DMS 273 treated with DMSO at 0.1 percent for 48 hours (cell line): ENCODE results near the gene TOMT.

ENCODE experiments used
- DNase-seq: peaks from one replicate; lab custom pipeline; 2025; lab: John Stamatoyannopoulos, UW

TOMT gene

GRCh38 chr11:72105888-72106287, at the start of gene TOMT:
TOMT (plus strand) TSS chr11:72105924; CDS start chr11:72105952, 28 bp downstream.
- no peak for DNase-seq

DNA sequence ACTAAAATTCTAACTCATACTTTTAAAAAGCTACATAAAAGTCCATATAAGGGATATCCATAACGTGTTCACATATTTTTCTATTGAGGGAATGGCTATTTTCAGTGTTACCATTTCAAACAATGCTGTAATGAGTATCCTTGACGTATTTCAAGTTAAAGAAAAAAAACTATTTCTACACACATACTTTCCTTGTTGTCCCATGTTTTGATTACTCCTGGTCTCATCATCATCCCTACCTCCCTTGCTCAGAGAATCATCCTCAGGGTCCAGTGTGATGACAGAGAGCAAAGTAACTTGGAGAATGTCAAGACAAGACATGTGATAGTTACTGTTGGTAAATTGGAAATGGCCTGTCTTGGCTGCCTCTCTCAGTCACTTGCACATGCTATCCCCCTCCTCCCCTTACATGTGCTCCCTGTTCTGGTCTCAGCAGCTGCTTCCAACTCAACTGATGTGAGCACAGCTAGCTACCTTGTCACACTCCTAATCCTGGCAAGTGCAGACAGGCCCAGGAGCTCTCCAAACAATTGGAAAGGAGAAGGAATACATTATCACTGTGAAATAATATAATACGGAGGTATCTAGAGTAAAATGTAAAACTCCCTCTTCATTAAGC, 47.2 kb upstream of the TOMT start:
- DNase-seq, result no peak

DNA sequence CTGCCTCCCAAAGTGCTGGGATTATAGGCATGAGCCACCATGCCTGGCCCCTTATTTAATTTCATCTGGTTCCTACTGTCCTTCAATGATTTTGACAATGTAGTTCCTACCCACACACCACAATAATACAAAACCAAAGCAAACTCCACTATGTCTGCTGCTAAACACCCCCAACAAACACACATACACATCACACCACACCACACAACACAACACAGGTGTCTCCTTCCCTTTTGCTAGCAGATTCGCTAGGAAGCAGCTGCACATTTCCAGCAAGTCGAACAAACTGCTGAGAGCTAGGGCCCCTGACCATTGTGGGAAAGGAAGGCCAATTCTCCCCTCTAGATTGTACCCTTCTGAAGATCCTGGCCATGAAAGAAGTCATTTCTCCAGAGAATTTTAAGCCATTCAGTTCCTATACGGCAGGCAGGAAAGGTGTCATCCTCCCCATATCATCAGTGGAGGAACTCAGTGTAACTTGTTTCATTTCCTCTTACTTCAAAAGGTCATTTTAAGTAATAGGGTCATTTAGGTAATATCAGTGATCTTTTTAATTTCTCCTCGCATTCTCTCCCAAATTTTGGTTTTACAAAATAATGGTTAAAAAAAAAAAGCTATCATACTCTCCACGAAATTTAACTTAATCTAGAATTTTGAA, 43.9 kb upstream of the TOMT start:
- DNase-seq, result no peak

GRCh38 chr11:72066855-72067254, 38.9 kb upstream of the TOMT start:
- DNase-seq, result no peak

- no peak for DNase-seq
Measured at GRCh38 chr11:72067266-72067665, 38.5 kb upstream of the TOMT start.

- DNase-seq, result no peak
Measured at GRCh38 chr11:72067676-72068075, 38.0 kb upstream of the TOMT start.

DNA sequence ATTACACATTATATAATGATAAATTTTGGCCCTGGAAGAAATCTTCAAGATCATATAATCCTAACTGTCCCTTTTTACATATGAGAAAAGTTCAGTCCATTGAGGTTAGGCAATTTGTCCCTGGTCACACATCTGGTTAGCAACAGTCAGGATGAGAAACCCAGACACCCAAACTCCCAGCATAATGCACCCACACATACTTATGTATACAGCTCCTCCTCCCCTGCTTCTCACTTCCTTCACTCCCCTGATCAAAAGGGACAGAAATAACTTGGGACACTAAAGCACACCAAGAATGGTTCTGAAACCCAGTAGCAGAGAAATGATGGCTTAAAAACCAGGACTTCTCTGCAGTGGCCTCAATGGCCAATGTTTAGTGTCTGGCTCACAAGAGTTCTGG, 36.5 kb upstream of the TOMT start:
- no peak for DNase-seq

- no peak for DNase-seq
Measured at GRCh38 chr11:72069787-72070251, 35.9 kb upstream of the TOMT start.

DNA sequence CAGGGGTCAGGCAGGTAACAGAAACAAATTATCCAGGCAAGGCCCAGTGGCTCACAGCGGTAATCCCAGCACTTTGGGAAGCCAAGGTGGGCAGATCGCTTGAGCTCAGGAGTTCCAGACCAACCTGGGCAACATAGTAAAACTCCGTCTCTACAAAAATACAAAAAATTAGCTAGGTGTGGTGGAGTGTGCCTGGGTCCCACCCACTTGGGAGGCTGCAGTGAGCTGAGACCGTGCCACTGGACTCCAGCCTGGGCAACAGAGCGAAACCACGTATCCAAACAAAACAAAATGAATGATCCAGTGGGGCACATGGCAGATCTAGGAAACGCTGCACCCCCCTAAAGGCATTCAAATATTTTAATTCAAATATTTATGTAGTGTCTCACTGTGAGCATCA, 35.2 kb upstream of the TOMT start:
- no peak for DNase-seq

DNA sequence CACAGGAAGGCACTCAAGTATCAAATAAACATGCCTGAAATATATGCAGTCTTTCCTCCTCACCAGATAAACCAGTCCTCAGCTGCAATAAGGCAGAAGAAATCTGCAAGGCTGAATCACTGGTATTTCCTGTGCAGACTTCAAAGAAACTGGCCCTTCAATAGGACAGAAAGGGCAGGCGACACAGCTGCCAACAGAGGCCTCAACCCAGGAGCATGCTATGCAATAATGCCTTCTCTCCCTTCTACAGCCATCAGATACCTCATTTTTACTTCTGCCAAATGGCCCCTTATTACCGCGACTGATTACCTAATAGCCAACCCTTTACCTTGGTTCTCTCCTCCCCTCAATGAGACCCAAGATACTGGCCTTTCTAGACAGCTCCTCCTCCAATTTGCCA, 33.4 kb upstream of the TOMT start:
- DNase-seq, result no peak

DNA sequence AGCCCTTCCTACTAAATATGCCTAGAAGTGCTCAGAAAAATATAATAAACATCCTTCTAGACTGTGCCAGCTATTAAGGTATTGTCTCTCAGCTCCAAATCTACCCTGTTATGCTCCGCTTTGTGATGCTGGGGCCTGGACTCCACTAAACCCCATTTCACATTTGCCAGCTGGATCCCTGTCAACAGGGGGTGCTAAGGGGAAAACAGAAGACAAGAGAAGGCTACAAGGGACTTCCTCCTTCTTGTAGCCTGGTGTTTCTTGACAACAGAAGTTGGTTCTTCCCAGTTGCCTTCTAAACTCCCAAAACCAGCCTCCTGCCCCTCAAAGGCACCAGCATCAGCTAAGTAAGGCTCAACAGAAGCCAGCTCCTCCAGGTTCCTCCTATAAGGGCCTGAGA, 30.6 kb upstream of the TOMT start:
- DNase-seq, result no peak

GRCh38 chr11:72075756-72076155, 30.0 kb upstream of the TOMT start:
- DNase-seq, result no peak

- no peak for DNase-seq
Measured at GRCh38 chr11:72078477-72078876, 27.2 kb upstream of the TOMT start.

DNA sequence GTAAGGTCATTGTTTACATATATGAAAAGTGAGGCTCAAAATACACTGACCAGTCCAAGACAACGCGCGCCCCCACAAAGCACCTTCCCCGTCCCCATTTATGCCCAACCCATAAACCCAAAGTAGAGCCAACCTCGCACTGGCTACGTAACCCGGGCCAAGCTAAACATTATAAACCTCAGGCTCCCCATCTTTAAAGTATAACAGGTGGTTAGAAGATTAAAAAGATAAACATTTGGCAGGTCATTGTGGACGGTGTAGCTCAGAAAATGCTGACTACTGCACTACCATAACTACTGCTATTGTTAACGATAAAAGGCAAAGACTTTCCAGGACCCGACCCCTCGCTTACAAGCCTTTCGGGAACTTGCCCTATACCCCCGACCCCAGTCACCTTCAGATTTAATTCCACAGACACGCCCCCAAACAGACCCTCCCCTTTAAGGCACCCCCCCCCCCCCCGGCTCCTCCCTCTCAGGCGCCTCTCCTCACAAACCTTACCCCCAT, 25.9 kb upstream of the TOMT start:
- DNase-seq, result peak; percentile 46

DNA sequence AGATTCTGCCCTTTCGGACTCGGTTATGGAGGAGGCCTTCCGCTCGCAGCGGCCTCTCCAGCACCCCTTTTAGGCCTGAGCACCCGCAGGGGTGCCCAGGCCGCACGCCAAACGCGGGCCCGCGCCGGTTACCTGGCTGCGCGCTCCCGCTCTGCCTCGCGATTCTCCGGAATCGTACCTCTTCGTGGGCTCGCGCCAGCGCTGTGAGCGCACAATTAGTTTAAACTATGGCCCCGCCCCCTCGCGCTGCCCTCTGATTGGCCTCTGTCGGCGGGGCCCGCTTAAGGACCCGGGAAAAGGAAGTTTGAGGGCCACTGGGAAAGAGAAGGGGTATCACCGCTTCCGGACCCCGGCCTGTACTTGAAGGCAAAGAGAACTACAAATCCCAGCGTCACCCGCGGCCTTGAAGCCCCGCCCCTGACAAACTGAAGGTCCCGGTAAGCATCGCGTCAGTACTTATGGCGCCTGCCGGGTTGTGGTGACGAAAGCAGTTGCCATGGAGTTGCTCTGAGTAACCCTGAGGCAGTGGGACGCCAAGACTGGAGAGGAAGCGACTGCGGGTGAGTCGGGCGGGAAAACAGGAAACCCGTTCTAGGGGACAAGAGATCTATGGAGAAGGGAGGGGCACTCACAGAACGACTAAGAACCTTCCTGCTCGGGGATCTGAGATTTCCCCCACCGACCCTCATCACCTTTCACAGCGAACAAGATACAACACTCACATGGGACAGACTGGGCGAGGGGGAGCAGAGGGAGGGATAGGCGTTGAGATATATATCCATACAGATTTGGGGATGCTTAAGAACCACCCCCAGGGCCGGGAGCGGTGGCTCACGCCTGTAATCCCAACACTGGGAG, 25.2 kb upstream of the TOMT start, which contains the start of the genes LRRC51 and NUMA1:
Gene LRRC51, plus strand, starts transcription at position 525 of the 858 bp plus-strand sequence. CDS start 8,234 bp downstream, outside the sequence.
Gene NUMA1, minus strand, starts transcription at position 217 of the 858 bp plus-strand sequence. CDS start 44,599 bp downstream, outside the sequence.
- peak; percentile 99 for DNase-seq

DNA sequence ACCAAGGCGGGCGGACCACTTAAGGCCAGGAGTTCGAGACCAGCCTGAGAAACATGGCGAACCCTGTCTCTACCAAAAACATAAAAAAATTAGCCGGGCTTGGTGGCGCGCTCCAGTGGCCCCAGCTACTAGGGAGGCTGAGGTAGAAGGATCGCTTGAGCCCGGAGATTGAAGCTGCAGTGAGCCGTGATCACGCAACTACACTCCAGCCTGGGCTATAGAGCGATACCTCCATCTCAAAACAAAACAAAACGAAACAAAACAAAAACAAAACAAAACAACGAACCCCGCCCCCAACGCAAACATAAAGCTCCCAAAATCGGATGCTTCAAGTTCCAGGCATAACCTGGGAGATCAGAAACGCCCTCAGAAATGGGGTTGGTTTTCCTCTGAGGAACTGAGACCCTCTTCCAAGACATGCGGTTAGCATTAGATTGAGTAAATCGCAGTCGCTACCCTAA, 24.5 kb upstream of the TOMT start:
- DNase-seq, result no peak

DNA sequence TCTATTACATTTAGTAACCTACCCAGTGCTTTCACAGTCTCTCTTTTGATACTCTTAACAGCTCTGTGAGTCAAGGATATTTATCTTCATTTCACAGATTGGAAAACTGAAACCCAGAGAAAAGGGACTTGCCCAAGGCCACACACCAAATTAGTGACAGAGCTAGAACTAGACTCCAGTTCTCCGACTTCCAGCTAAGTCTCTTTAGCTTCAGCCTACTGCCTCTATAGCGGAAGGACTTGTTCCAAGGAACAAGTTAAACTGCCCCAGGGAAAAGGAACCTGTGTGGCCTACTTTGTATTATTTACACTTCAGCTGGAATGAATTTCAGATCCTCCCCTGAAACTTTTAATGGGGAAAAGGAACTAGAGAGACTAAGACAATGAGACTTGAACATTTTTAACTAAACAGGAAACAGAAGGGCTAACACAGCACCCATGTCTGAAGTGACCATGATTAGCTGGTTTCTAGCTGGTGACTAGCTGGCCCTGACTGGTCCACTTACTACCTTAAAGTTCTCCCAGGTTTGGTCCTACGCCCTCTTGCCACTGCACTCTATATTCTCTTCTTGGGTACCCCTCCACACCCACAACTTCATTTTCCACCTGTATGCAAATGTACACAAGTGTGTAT, 23.8 kb upstream of the TOMT start:
- no peak for DNase-seq

DNA sequence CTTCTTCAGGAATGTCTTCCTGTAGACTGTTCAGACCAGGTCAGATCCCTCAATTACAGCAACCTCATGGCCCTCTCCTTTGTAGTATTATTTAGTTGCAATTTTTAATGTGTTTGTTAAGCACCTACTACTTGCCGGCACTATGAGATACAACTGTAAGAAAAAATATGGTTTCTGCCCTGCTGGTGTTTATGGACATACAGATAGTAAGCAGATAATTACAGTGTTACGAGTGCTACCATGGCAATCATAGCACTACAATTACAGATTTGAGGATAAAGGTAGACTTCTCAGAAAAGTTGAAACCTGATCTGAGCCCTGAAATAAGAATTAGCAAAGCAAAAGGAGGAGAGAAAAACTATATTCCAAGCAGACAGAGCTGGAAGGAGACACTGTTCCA, 22.3 kb upstream of the TOMT start:
- no peak for DNase-seq

- DNase-seq, result no peak
Measured at GRCh38 chr11:72084076-72084475, 21.6 kb upstream of the TOMT start.

GRCh38 chr11:72084965-72085364, 20.8 kb upstream of the TOMT start:
- peak; percentile 67 for DNase-seq

- DNase-seq, result no peak
Measured at GRCh38 chr11:72085621-72086351, 19.9 kb upstream of the TOMT start.
